Measurements from ENCODE around the gene SCN2B.

- TF ChIP-seq CTCF (IDR thresholded peaks at IDR 0.05) (no peak), POLR2A (IDR thresholded peaks at IDR 0.05) (no peak), EP300 (IDR thresholded peaks at IDR 0.05) (no peak), POLR2AphosphoS5 (IDR thresholded peaks at IDR 0.05) (no peak)
These were observed 46.8 kb downstream of the SCN2B start for GRCh38 chr11:118129471-118130172.

Measured in upper lobe of left lung (tissue), 4 donors.